ENCODE results near the gene ETDB. TPM values are rescaled to one million over a fixed set of nuclear protein-coding genes. Genes with fewer than 3 reads are reported as not detected.

The ETDB gene
- polyA plus RNA-seq, 3 donors, result not detected

- Histone ChIP-seq H3K9ac (ENCODE audit: insufficient read depth, low read length, poor library complexity, severe bottlenecking) (no peak overlapping the region), H3K9me3 (replicated peaks in 1 of 2; ENCODE audit: control insufficient read depth in 1 of 2, insufficient read depth in 1 of 2, low read length in 2 of 2) (peaks cover 0 to 6% of the 10 kb centered on the region in 2 donors), H3K4me1 (ENCODE audit: control insufficient read depth in 1 of 2, insufficient read depth in 2 of 2, low read length in 2 of 2) (peaks cover 7 to 8% of the 10 kb centered on the region in 2 donors), H3K27ac (ENCODE audit: low read depth in 1 of 2, low read length in 2 of 2) (no peak overlapping the region), H3K36me3 (replicated peaks in 1 of 2; ENCODE audit: control insufficient read depth in 1 of 2, insufficient read depth in 2 of 2, low read length in 2 of 2) (no peaks in the 10 kb centered on the region), H3K4me3 (replicated peaks in 1 of 3; ENCODE audit: low read depth in 2 of 3, low read length in 3 of 3) (no peak overlapping the region), H3K4me2 (replicated peaks; ENCODE audit: extremely low read depth, low read length, poor library complexity, severe bottlenecking) (no peak overlapping the region), H4K20me1 (ENCODE audit: insufficient read depth, low read length) (no peaks in the 10 kb centered on the region), H3K27me3 (ENCODE audit: control insufficient read depth in 2 of 2, insufficient read depth in 2 of 2, low read length in 2 of 2) (peaks cover 11 to 30% of the 10 kb centered on the region in 2 donors), H3K79me2 (ENCODE audit: insufficient read depth, low read length) (no peaks in the 10 kb centered on the region), H2AFZ (ENCODE audit: insufficient read depth, low read depth, low read length, poor library complexity, severe bottlenecking) (no peak overlapping the region)
- H3K27ac Mint-ChIP-seq, result no peak overlapping the region
- no peak overlapping the region for H3K4me3 Mint-ChIP-seq
- H3K27me3 Mint-ChIP-seq (ENCODE audit: low read depth in 3 of 3), result peaks cover 27 to 48% (median 47%) of the 10 kb centered on the region in 3 donors
- no peak for TF ChIP-seq CTCF (IDR thresholded peaks at IDR 0.05)
- intact Hi-C loops (cut with micrococcal nuclease), result no loop called here
- H3K4me1 Mint-ChIP-seq, result peaks cover 7% of the 10 kb centered on the region
- whole genome bisulfite sequencing (ENCODE audit: insufficient coverage), result 100% methylated on average over 5 of the region's 5 CpGs
- no peak for DNase-seq
- H3K9me3 Mint-ChIP-seq, result peaks cover 0 to 25% (median 11%) of the 10 kb centered on the region in 7 donors
- no peaks in the 10 kb centered on the region for H3K36me3 Mint-ChIP-seq
These were observed 24.6 kb downstream of the ETDB start for GRCh38 chrX:135095715-135096114.

GRCh38 chrX:135094726-135095125 lies 25.6 kb downstream of the ETDB start:
- H3K4me2 ChIP-seq (replicated peaks; ENCODE audit: extremely low read depth, low read length, poor library complexity, severe bottlenecking), result no peak overlapping the region
- H3K27ac Mint-ChIP-seq, result no peak overlapping the region

More at GRCh38 chrX:135094726-135095125, 25.6 kb downstream of the ETDB start:
- no peaks in the 10 kb centered on the region for H3K36me3 ChIP-seq (replicated peaks in 1 of 2; ENCODE audit: control insufficient read depth in 1 of 2, insufficient read depth in 2 of 2, low read length in 2 of 2)
- H3K4me1 ChIP-seq (ENCODE audit: control insufficient read depth in 1 of 2, insufficient read depth in 2 of 2, low read length in 2 of 2), result peaks cover 7 to 8% of the 10 kb centered on the region in 2 donors
- Mint-ChIP-seq H3K36me3 (no peaks in the 10 kb centered on the region), H3K4me3 (no peak overlapping the region), H3K4me1 (peaks cover 7% of the 10 kb centered on the region), H3K9me3 (peaks cover 0 to 22% (median 11%) of the 10 kb centered on the region in 7 donors), H3K27me3 (ENCODE audit: low read depth in 3 of 3) (peaks cover 24 to 43% (median 38%) of the 10 kb centered on the region in 3 donors)
- no peak for DNase-seq
- 80% methylated on average over 1 of the region's 6 CpGs for WGBS (ENCODE audit: insufficient coverage)
- peaks cover 9 to 27% of the 10 kb centered on the region in 2 donors for H3K27me3 ChIP-seq (ENCODE audit: control insufficient read depth in 2 of 2, insufficient read depth in 2 of 2, low read length in 2 of 2)
- no peak overlapping the region for H3K4me3 ChIP-seq (replicated peaks in 1 of 3; ENCODE audit: low read depth in 2 of 3, low read length in 3 of 3)
- H2AFZ ChIP-seq (ENCODE audit: insufficient read depth, low read depth, low read length, poor library complexity, severe bottlenecking), result no peak overlapping the region
- intact Hi-C loops (cut with micrococcal nuclease), result no loop called here
- peaks cover 0 to 6% of the 10 kb centered on the region in 2 donors for H3K9me3 ChIP-seq (replicated peaks in 1 of 2; ENCODE audit: control insufficient read depth in 1 of 2, insufficient read depth in 1 of 2, low read length in 2 of 2)
- no peak overlapping the region for H3K27ac ChIP-seq (ENCODE audit: low read depth in 1 of 2, low read length in 2 of 2)
- no peaks in the 10 kb centered on the region for H3K79me2 ChIP-seq (ENCODE audit: insufficient read depth, low read length)
- no peak overlapping the region for H3K9ac ChIP-seq (ENCODE audit: insufficient read depth, low read length, poor library complexity, severe bottlenecking)
- H4K20me1 ChIP-seq (ENCODE audit: insufficient read depth, low read length), result no peaks in the 10 kb centered on the region
- TF ChIP-seq CTCF (IDR thresholded peaks at IDR 0.05), result no peak
